ENCODE data around the gene CARMIL1. TPM values are rescaled to one million over a fixed set of nuclear protein-coding genes. Genes with fewer than 3 reads are reported as not detected.

The CARMIL1 gene
- total RNA-seq, 2 experiments from 2014 or later: 3.9 to 4.7 TPM

DNA sequence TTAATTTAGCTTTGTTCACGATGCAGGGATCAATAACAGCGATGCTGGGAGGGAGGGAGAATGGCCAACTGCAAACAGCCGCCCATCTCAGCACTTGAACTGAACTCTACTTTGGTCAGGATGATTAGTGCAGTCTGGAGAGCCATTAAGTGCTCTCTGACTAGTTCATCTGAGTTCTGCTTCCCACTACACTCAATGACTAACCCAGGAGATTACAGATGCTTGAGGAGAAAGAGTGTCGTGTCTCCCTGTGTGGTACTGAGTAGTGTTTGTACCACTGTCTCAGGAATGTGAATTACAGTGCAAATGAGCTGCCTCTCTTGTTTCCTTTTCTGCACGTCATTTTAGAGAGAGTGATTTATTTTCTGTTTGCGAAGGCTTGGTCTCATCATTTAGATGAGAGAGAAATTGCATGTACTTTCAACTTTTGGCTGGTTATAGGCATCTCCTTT lies 23.5 kb downstream of the CARMIL1 start:
- H3K4me3 Mint-ChIP-seq: no peak overlapping the region
- ChIA-PET POLR2A (no interaction called here), CTCF (no interaction called here)
- H3K27me3 Mint-ChIP-seq: no peaks in the 10 kb centered on the region
- no peak overlapping the region for H3K4me3 ChIP-seq (ENCODE audit: low read length)
- H3K36me3 ChIP-seq (ENCODE audit: insufficient read depth, low read length): no peaks in the 10 kb centered on the region
- no peaks in the 10 kb centered on the region for H3K27me3 ChIP-seq (ENCODE audit: control insufficient read depth in 1 of 2, insufficient read depth in 2 of 2, low read length in 2 of 2)
- no peak overlapping the region for H3K27ac ChIP-seq (ENCODE audit: low read depth in 1 of 2, low read length in 2 of 2)
- DNase-seq: no peak
- no peaks in the 10 kb centered on the region for H3K4me1 ChIP-seq (ENCODE audit: insufficient read depth, low read length)
- no peak overlapping the region for H3K27ac Mint-ChIP-seq
- TF ChIP-seq, protein P1, sequence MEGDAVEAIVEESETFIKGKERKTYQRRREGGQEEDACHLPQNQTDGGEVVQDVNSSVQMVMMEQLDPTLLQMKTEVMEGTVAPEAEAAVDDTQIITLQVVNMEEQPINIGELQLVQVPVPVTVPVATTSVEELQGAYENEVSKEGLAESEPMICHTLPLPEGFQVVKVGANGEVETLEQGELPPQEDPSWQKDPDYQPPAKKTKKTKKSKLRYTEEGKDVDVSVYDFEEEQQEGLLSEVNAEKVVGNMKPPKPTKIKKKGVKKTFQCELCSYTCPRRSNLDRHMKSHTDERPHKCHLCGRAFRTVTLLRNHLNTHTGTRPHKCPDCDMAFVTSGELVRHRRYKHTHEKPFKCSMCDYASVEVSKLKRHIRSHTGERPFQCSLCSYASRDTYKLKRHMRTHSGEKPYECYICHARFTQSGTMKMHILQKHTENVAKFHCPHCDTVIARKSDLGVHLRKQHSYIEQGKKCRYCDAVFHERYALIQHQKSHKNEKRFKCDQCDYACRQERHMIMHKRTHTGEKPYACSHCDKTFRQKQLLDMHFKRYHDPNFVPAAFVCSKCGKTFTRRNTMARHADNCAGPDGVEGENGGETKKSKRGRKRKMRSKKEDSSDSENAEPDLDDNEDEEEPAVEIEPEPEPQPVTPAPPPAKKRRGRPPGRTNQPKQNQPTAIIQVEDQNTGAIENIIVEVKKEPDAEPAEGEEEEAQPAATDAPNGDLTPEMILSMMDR (IDR thresholded peaks at IDR 0.05): no peak
- no peaks in the 10 kb centered on the region for H3K9me3 ChIP-seq (ENCODE audit: control insufficient read depth in 1 of 2, insufficient read depth in 1 of 2, low read length in 2 of 2)
- H3K4me1 Mint-ChIP-seq (ENCODE audit: low read depth): peaks cover 29% of the 10 kb centered on the region
- intact Hi-C loops (cut with DNase I, micrococcal nuclease): no loop called here
- no peaks in the 10 kb centered on the region for H3K36me3 Mint-ChIP-seq (ENCODE audit: low read depth)
- H3K9me3 Mint-ChIP-seq: no peaks in the 10 kb centered on the region
- no peak for ATAC-seq (ENCODE audit: poor library complexity)

DNA sequence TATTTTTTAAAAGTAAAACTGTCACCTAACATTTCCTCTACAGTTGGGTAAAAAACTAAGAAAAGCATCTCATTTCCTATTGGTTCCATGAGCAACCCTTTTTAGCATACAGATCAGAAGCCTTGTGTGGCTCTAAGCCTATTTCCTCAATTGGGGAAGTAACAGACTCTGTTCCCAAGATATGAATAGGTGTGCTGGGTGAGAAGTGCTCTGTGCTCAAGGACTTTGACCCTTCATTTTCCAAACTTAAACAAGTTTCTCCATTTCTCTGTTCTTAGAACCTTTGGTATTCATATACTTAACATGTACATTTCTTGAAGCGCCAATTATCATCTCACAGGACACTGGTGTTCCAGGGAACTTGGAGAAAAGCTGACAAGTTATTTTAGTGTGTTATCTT lies 24.1 kb downstream of the CARMIL1 start:
- intact Hi-C loops (cut with DNase I, micrococcal nuclease): no loop called here
- POLR2A ChIA-PET: no interaction called here
- Histone ChIP-seq H3K9me3 (ENCODE audit: control insufficient read depth in 1 of 2, insufficient read depth in 1 of 2, low read length in 2 of 2) (no peaks in the 10 kb centered on the region), H3K36me3 (ENCODE audit: insufficient read depth, low read length) (no peaks in the 10 kb centered on the region), H3K27me3 (ENCODE audit: control insufficient read depth in 1 of 2, insufficient read depth in 2 of 2, low read length in 2 of 2) (no peaks in the 10 kb centered on the region), H3K4me3 (ENCODE audit: low read length) (no peak overlapping the region), H3K27ac (ENCODE audit: low read depth in 1 of 2, low read length in 2 of 2) (no peak overlapping the region), H3K4me1 (ENCODE audit: insufficient read depth, low read length) (no peaks in the 10 kb centered on the region)
- TF ChIP-seq, protein P1 (IDR thresholded peaks at IDR 0.05): no peak
- no peak for ATAC-seq (ENCODE audit: poor library complexity)
- peaks cover 28% of the 10 kb centered on the region for H3K4me1 Mint-ChIP-seq (ENCODE audit: low read depth)
- H3K27ac Mint-ChIP-seq: no peak overlapping the region
- no peak for DNase-seq
- no peaks in the 10 kb centered on the region for H3K36me3 Mint-ChIP-seq (ENCODE audit: low read depth)
- H3K27me3 Mint-ChIP-seq: no peaks in the 10 kb centered on the region
- H3K4me3 Mint-ChIP-seq: no peak overlapping the region
- CTCF ChIA-PET: no interaction called here
- no peaks in the 10 kb centered on the region for H3K9me3 Mint-ChIP-seq

GRCh38 chr6:25306379-25306778 lies 27.2 kb downstream of the CARMIL1 start:
- H3K27ac Mint-ChIP-seq: no peak overlapping the region
- H3K27me3 ChIP-seq (ENCODE audit: control insufficient read depth in 1 of 2, insufficient read depth in 2 of 2, low read length in 2 of 2): no peaks in the 10 kb centered on the region
- TF ChIP-seq, protein P1 (IDR thresholded peaks at IDR 0.05): no peak
- no peak overlapping the region for H3K4me3 Mint-ChIP-seq
- H3K4me3 ChIP-seq (ENCODE audit: low read length): no peak overlapping the region
- no peak overlapping the region for H3K27ac ChIP-seq (ENCODE audit: low read depth in 1 of 2, low read length in 2 of 2)
- H3K36me3 Mint-ChIP-seq (ENCODE audit: low read depth): no peaks in the 10 kb centered on the region
- CTCF ChIA-PET: no interaction called here
- DNase-seq (no peak), ATAC-seq (ENCODE audit: poor library complexity) (no peak)
- H3K4me1 ChIP-seq (ENCODE audit: insufficient read depth, low read length): no peaks in the 10 kb centered on the region
- H3K4me1 Mint-ChIP-seq (ENCODE audit: low read depth): peaks cover 30% of the 10 kb centered on the region
- intact Hi-C loops (cut with DNase I, micrococcal nuclease): no loop called here
- no peaks in the 10 kb centered on the region for H3K36me3 ChIP-seq (ENCODE audit: insufficient read depth, low read length)
- no peaks in the 10 kb centered on the region for H3K27me3 Mint-ChIP-seq
- no peaks in the 10 kb centered on the region for H3K9me3 ChIP-seq (ENCODE audit: control insufficient read depth in 1 of 2, insufficient read depth in 1 of 2, low read length in 2 of 2)
- H3K9me3 Mint-ChIP-seq: no peaks in the 10 kb centered on the region
- POLR2A ChIA-PET: no interaction called here

Data from CD4-positive, alpha-beta T cell (primary cell).